HG03565 (cell line): ENCODE data around the gene REPS2.
"Not testable (repeated sequence)": the region's sequence is repeated elsewhere in the genome, so short reads cannot be mapped to it uniquely, and the experiment has no call there.

Experiments used
- ATAC-seq: cut with Tn5 transposase; IDR thresholded peaks from one replicate; pipeline ENCODE4 v1.9.1; 2021; ENCODE audit warnings: mild to moderate bottlenecking, moderate library complexity; ENCODE audit not compliant: unreplicated experiment

The REPS2 gene

GRCh38 chrX:16962661-16963060, 16.2 kb downstream of the REPS2 start:
- not testable (repeated sequence) for ATAC-seq

- ATAC-seq = no peak
Measured at GRCh38 chrX:16963216-16963615, 16.8 kb downstream of the REPS2 start.

- not testable (repeated sequence) for ATAC-seq
Measured at GRCh38 chrX:16964976-16965375, 18.5 kb downstream of the REPS2 start.

GRCh38 chrX:16966752-16967448, 20.4 kb downstream of the REPS2 start:
- ATAC-seq = no peak

GRCh38 chrX:16968753-16969152, 22.3 kb downstream of the REPS2 start:
- not testable (repeated sequence) for ATAC-seq

GRCh38 chrX:16970977-16971376, 24.5 kb downstream of the REPS2 start:
- ATAC-seq = no peak

GRCh38 chrX:16971694-16972093, 25.2 kb downstream of the REPS2 start:
- ATAC-seq = no peak

GRCh38 chrX:16975233-16975632, 28.8 kb downstream of the REPS2 start:
- no peak for ATAC-seq

GRCh38 chrX:16977771-16978170, 31.3 kb downstream of the REPS2 start:
- no peak for ATAC-seq

- ATAC-seq = no peak
Measured at GRCh38 chrX:16978193-16978984, 31.9 kb downstream of the REPS2 start.

- no peak for ATAC-seq
Measured at GRCh38 chrX:16979226-16979625, 32.8 kb downstream of the REPS2 start.

- no peak for ATAC-seq
Measured at GRCh38 chrX:16981209-16981608, 34.8 kb downstream of the REPS2 start.

- ATAC-seq = no peak
Measured at GRCh38 chrX:16981980-16982379, 35.5 kb downstream of the REPS2 start.

- ATAC-seq = no peak
Measured at GRCh38 chrX:16983051-16983450, 36.6 kb downstream of the REPS2 start.

GRCh38 chrX:16985286-16985685, 38.8 kb downstream of the REPS2 start:
- ATAC-seq = no peak

- ATAC-seq = no peak
Measured at GRCh38 chrX:16986169-16986568, 39.7 kb downstream of the REPS2 start.

GRCh38 chrX:16989750-16990149, 43.3 kb downstream of the REPS2 start:
- ATAC-seq = no peak

- ATAC-seq = no peak
Measured at GRCh38 chrX:16990839-16991238, 44.4 kb downstream of the REPS2 start.

GRCh38 chrX:16992445-16992844, 46.0 kb downstream of the REPS2 start:
- no peak for ATAC-seq

GRCh38 chrX:16992951-16993350, 46.5 kb downstream of the REPS2 start:
- ATAC-seq = no peak

GRCh38 chrX:16993791-16994318, 47.4 kb downstream of the REPS2 start:
- no peak for ATAC-seq

- ATAC-seq = no peak
Measured at GRCh38 chrX:16994736-16995135, 48.3 kb downstream of the REPS2 start.
